ENCODE measurements around the gene MED4. TPM values are rescaled to one million over a fixed set of nuclear protein-coding genes. Genes with fewer than 3 reads are reported as not detected.
"Not testable (repeated sequence)": the region's sequence is repeated elsewhere in the genome, so short reads cannot be mapped to it uniquely, and the experiment has no call there.

The MED4 gene
- total RNA-seq, 1 donor from 2014 or later, result 42.2 TPM

- intact Hi-C loops (cut with DNase I), result loop anchor here (2.0 kb wide), 1 partner anchor 15 kb away; no protein-coding TSS in a partner anchor
- ATAC-seq, result peak; percentile 45
Observed at GRCh38 chr13:48110132-48110868, 15.4 kb upstream of the MED4 start.

GRCh38 chr13:48108106-48108505 lies 13.2 kb upstream of the MED4 start:
- DNase-seq (ENCODE audit: missing footprints) (no peak), ATAC-seq (no peak)
- intact Hi-C loops (cut with DNase I), result no loop called here

More at GRCh38 chr13:48110132-48110868, 15.4 kb upstream of the MED4 start:
- DNase-seq (ENCODE audit: missing footprints), result no peak

- DNase-seq (ENCODE audit: missing footprints), result no peak
- intact Hi-C loops (cut with DNase I), result loop anchor here (5.0 kb wide), 1 partner anchor 135 kb away; the partner anchor contains the start of gene ITM2B
- no peak for ATAC-seq
Observed at GRCh38 chr13:48097793-48098192, 2.9 kb upstream of the MED4 start.

DNA sequence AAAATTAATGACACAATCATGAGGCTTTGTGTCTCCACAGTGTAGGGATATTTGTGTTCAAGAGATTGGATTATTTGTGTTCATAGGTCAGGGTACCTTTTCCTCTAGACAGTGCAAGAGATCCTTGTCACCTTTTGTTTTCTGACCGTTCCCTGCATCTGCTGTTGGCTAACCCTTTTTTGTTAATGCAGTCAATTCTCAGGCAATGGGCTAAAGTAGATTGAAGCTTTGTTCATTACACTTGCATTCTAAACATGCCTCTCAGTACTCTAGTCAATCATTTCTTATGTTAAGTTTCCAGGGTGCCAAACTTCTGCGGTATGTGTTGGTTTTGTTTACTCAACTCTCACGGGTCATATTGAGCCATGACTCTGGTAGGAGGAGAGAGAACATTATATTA lies 1.8 kb upstream of the MED4 start:
- intact Hi-C loops (cut with DNase I), result loop anchor here (5.0 kb wide), 1 partner anchor 136 kb away; the partner anchor contains the start of gene ITM2B
- no peak for ATAC-seq
- no peak for DNase-seq (ENCODE audit: missing footprints)

GRCh38 chr13:48094404-48094780 lies 512 bp downstream of the MED4 start:
- DNase-seq (ENCODE audit: missing footprints) (no peak), ATAC-seq (peak; percentile 10)
- intact Hi-C loops (cut with DNase I), result no loop called here

DNA sequence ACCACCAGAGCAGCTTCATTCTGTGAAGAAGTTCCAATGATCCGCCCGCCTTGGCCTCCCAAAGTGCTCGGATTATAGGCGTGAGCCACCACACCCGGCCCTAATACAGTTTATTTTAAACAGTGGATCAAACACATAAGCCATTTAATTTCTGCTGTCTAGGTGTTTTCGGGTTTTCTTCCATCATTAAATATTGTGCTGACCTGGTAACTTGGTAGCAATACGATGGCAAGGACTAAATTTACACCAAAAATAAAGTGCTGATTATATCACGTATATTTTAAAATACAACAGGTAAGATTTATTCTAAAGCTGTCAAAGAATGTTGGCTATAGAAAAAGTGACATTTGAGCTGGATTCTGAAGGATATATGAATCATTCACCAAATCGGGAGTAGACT lies 1.3 kb downstream of the MED4 start:
- no peak for DNase-seq (ENCODE audit: missing footprints)
- no peak for ATAC-seq
- intact Hi-C loops (cut with DNase I), result no loop called here

- ATAC-seq (no peak), DNase-seq (ENCODE audit: missing footprints) (no peak)
- intact Hi-C loops (cut with DNase I), result no loop called here
Observed at GRCh38 chr13:48086272-48086671, 8.6 kb downstream of the MED4 start.

DNA sequence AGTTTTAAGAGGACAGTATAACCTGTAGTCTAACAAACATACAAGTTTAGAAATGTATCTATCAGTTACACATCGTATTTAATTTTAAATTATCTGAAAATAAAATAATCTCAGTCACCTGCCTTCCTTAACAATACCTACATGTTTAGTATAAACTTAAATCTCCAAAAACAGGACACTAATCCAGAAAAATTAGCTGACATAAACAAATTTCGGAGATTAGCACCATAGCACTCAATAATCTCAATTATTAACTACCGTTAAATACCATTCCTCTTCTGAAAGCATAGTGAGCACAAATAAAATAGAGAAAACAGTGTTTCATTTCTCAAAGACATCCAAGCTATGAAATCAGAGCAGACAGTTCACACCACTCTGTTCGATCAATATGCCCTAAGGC lies 13.2 kb downstream of the MED4 start:
- ATAC-seq (no peak), DNase-seq (ENCODE audit: missing footprints) (no peak)
- intact Hi-C loops (cut with DNase I), result no loop called here

DNA sequence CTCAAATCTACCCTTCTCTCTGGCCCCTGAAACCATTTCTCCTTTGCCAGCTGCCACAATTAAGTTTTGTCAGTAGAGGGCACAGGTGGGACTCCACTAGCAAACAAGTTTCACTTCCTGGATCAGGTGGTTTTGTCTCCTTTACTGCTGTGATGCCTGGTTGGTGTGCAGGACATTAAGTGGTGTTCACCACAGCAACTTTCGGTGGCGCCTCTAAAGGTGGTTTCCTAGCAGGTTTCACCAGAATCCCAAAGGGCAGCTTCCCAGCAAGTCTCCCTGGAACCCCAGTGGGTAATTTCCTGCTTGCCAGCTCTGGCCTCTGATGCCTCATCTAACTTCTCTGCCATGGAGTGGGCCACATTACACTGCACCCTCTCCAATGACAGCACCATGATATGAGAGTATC lies 16.6 kb downstream of the MED4 start:
- intact Hi-C loops (cut with DNase I), result no loop called here
- ATAC-seq (no peak), DNase-seq (ENCODE audit: missing footprints) (no peak)

DNA sequence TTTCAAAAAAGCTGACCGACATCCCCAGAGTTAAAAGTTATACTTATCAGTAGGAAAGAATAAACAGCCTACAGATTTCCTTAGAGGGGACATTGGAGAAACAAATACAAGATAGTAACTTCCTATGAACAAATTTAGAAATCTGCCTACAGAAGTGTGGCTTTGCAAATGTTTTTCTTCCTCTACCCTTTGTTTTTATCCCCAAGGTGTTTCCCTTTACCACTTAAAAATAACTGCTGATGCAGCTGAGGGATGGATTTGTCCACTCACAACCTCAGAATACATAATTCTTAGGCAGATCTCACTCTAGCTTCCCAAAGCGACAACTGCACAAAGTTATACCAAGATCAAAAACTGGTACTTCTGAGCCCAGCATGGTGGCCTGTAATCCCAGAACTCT lies 20.9 kb downstream of the MED4 start:
- DNase-seq (ENCODE audit: missing footprints), result no peak
- ATAC-seq, result no peak
- intact Hi-C loops (cut with DNase I), result no loop called here

DNA sequence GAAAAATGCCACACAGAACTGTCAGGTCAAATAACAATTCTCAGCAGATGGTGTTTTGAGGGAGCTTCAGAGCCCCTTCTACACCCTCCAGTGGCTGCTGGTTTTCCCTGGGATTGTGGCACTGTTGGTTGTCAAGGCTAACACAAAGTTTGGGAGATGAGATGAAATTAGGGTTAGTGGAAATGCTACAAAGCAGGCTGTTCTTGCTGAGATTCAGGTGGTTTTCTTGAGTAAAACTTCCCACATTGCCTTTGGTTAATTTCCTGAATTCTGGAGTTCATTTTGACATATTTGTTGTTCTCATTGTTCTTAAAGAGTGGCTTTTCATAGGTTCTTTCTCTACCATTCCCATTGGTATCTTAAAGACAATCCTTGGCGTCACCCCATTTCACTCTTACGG lies 22.1 kb downstream of the MED4 start:
- ATAC-seq (no peak), DNase-seq (ENCODE audit: missing footprints) (no peak)
- intact Hi-C loops (cut with DNase I), result no loop called here

- intact Hi-C loops (cut with DNase I), result no loop called here
- no peak for DNase-seq (ENCODE audit: missing footprints)
- no peak for ATAC-seq
Observed at GRCh38 chr13:48072304-48072703, 22.6 kb downstream of the MED4 start.

GRCh38 chr13:48070942-48071341 lies 24.0 kb downstream of the MED4 start:
- intact Hi-C loops (cut with DNase I), result no loop called here
- no peak for ATAC-seq
- no peak for DNase-seq (ENCODE audit: missing footprints)

DNA sequence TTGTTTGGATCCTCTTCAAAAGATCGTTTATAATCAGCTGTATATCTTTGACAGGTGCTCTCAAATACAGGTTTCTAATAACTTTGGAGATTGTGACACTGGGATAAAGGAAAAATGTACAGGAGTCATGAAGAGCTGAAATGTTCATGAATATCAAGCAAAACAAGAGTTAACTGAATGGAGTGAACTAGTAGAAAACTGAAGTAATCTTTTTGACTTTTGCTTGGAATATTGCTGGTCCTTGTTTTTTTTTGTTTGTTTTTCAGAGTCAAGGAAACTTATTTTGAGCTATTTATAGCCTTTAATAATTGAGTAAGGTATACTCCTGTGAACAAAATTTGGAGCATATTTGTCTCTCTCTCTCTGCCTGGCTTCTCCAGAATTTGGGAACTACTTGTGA lies 25.3 kb downstream of the MED4 start:
- ATAC-seq, result no peak
- intact Hi-C loops (cut with DNase I), result no loop called here
- DNase-seq (ENCODE audit: missing footprints), result no peak

DNA sequence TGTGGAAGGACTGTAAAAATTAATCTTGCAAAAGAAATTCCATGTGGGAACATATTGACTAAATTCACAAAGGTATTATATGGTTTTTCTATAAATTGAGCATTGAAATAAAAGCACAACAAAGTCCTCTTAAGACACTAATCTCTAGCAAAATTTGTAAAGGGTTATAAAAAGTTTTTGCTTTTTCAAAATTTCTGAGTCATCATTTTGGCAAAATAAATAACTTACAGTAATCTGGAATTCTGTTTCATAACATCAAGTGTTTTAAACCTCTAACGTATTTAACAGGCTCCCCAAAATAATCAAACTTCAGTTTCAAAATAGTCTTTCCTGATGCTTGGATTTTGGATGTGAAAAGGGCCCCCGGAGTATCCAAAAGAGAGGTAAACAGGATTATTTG lies 26.0 kb downstream of the MED4 start:
- DNase-seq (ENCODE audit: missing footprints) (no peak), ATAC-seq (no peak)
- intact Hi-C loops (cut with DNase I), result no loop called here

DNA sequence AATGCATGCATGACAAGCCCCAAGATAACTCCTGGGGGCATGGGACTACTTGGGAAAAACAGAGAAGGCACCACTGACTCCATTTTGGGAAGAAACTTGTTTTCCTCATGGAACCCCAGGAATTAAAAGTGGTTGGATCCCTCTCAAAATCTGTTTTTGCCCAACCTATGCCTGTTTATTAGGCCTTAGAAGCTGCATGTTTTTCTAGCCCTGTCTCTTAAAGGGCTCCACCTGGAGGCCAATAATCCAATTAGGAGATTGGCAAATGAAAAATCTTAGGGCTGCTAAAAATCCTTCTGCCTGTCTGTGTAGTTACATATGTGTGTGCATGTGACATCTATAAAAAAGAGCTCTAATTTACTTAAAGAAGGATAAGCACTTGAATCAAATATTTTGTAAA lies 26.9 kb downstream of the MED4 start:
- no peak for ATAC-seq
- no peak for DNase-seq (ENCODE audit: missing footprints)
- intact Hi-C loops (cut with DNase I), result no loop called here

DNA sequence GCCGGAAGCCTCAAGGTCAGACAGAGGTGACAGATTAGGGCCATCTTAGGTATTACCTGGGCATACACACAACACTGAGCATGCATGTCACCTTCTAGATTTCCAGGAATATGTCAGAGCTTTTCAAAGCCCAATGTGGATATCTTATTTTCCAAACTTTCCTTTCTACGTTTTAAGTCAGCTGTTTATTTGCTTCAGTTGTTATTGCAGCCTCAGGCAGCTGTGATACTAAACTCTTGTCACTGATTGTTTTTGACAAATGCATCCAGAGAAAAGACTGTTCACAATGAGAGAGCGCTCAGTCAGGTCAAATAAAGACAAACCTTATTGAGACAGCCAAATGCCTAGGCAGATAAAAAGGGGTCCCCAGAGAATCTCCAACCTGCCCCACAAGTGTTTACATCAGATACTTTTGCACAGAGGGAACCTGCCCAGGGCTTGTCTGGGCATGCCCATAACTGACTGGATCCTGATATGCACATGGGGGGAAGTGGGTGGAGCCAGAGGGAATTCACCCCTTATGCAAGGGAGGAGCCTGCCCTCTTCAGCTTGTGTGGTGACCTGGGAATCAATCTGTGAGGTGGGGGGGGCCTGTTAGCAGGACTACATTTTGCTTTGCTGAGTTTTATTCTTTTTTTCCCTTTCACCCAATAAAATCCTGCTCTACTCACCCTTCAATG lies 28.5 kb downstream of the MED4 start:
- ATAC-seq (no peak), DNase-seq (ENCODE audit: missing footprints) (no peak)
- intact Hi-C loops (cut with DNase I), result no loop called here

DNA sequence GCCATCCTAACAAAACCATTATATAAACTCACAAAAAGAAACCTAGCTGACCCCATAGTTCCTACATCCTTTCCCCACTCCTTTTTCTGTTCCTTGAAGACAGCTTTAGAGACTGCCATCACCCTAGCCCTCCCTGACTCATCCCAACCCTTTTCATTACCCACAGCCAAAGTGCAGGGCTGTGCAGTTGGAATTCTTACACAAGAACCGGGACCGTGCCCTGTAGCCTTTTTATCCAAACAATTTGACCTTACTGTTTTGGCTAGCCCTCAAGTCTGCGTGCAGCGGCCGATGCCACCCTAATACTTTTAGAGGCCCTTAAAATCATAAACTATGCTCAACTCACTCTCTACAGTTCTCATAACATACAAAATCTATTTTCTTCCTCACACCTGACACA lies 35.0 kb downstream of the MED4 start:
- not testable (repeated sequence) for ATAC-seq

GRCh38 chr13:48058536-48058935 lies 36.4 kb downstream of the MED4 start:
- ATAC-seq; intact Hi-C loops (cut with DNase I); DNase-seq (ENCODE audit: missing footprints): not testable (repeated sequence)

More for the DNA sequence above, 35.0 kb downstream of the MED4 start:
- DNase-seq (ENCODE audit: missing footprints); intact Hi-C loops (cut with DNase I): not testable (repeated sequence)

DNA sequence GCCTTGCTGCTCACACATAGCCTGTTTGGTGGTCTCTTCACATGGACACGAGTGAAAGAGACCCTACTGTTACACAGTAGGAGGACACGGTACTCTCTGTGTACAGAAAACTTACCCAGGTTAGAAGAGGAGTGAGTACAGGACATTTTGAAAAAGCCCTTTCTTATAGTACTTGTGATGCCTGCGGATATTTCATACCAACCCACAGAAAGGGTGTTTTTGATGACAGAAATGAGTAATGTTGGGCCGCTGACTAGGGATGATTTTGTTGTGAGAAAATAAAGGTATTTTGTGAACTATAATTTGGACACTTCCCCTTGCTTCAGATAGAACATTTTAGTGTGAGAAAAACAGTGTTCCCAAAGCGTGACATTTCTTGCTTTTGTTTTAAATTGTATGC lies 39.2 kb downstream of the MED4 start:
- intact Hi-C loops (cut with DNase I), result no loop called here
- ATAC-seq, result no peak

More for the DNA sequence above, 39.2 kb downstream of the MED4 start:
- DNase-seq (ENCODE audit: missing footprints), result no peak
